IPS-20b (cell line): ENCODE results near the gene PAGR1.
A peak's percentile ranks its signal among the peaks of the same experiment; 100 is the strongest.
"Not testable (repeated sequence)": the region's sequence is repeated elsewhere in the genome, so short reads cannot be mapped to it uniquely, and the experiment has no call there.

Experiments used
- H3K27ac ChIP-seq: one replicate; pipeline ENCODE4 v1.5.1; 2013; ENCODE audit warnings: low read length
- H3K27me3 ChIP-seq: 2 replicates; pipeline ENCODE4 v1.6.1; 2013; ENCODE audit warnings: mild to moderate bottlenecking, low read length, inconsistent platforms; ENCODE audit not compliant: insufficient read depth
- H3K36me3 ChIP-seq: 2 replicates; pipeline ENCODE4 v1.6.1; 2013; ENCODE audit warnings: low read depth, mild to moderate bottlenecking, inconsistent platforms, low read length, moderate library complexity; ENCODE audit not compliant: insufficient read depth
- H3K4me1 ChIP-seq: 2 replicates; pipeline ENCODE4 v1.6.1; 2013; ENCODE audit warnings: mild to moderate bottlenecking, control low read depth, inconsistent platforms, low read length, moderate library complexity; ENCODE audit not compliant: insufficient read depth
- H3K4me3 ChIP-seq: 2 replicates; pipeline ENCODE4 v1.5.1; 2013; ENCODE audit warnings: mild to moderate bottlenecking, low read length, inconsistent platforms
- H3K9ac ChIP-seq: 2 replicates; pipeline ENCODE4 v1.6.1; 2013; ENCODE audit warnings: low read depth, mild to moderate bottlenecking, inconsistent platforms, low read length, moderate library complexity
- H3K9me3 ChIP-seq: 2 replicates; pipeline ENCODE4 v1.6.1; 2013; ENCODE audit warnings: mild to moderate bottlenecking, low read depth, low read length, inconsistent platforms; ENCODE audit not compliant: insufficient read depth

The PAGR1 gene

DNA sequence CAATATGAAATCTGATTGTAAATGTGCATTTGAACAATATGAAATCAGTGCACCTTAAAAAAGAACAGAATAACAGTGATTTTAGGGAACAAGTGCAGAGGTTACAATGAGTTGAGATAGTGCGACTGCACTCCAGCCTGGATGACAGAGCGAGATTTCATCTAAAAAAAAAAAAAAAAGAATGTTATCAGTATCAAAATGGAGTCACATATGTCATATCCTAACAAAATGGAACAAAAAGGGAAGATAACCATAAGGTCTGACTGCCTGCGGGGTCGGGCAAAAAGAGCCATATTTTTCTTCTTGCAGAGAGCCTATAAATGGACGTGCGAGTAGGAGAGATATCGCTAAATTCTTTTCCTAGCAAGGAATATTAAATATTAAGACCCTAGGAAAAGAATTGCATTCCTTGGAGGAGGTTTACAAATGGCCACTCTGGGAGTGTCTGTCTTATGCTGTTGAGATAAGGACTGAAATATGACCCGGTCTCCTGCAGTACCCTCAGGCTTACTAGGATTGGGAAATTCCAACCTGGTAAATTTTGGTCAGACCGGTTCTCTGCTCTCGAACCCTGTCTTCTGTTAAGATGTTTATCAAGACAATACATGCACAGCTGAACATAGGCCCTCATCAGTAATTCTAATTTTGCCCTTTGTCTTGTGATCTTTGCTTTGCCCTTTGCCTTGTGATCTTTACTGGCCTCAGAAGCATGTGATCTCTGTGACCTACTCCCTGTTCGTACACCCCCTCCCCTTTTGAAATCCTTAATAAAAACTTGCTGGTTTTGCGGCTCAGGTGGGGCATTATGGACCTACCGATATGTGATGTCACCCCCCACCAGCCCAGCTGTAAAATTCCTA lies 32.6 kb upstream of the PAGR1 start:
- not testable (repeated sequence) for H3K4me1 ChIP-seq, H3K9me3 ChIP-seq, H3K36me3 ChIP-seq

GRCh38 chr16:29784157-29784556 lies 31.8 kb upstream of the PAGR1 start:
- Histone ChIP-seq H3K4me3 (no peak overlapping the region), H3K4me1 (no peaks in the 10 kb centered on the region), H3K9ac (no peak overlapping the region), H3K36me3 (no peaks in the 10 kb centered on the region), H3K27ac (no peak overlapping the region), H3K9me3 (no peaks in the 10 kb centered on the region), H3K27me3 (peaks cover 32% of the 10 kb centered on the region)

More for the DNA sequence above, 32.6 kb upstream of the PAGR1 start:
- H3K27ac ChIP-seq, H3K9ac ChIP-seq, H3K4me3 ChIP-seq: not testable (repeated sequence)
- peaks cover 40% of the 10 kb centered on the region for H3K27me3 ChIP-seq

DNA sequence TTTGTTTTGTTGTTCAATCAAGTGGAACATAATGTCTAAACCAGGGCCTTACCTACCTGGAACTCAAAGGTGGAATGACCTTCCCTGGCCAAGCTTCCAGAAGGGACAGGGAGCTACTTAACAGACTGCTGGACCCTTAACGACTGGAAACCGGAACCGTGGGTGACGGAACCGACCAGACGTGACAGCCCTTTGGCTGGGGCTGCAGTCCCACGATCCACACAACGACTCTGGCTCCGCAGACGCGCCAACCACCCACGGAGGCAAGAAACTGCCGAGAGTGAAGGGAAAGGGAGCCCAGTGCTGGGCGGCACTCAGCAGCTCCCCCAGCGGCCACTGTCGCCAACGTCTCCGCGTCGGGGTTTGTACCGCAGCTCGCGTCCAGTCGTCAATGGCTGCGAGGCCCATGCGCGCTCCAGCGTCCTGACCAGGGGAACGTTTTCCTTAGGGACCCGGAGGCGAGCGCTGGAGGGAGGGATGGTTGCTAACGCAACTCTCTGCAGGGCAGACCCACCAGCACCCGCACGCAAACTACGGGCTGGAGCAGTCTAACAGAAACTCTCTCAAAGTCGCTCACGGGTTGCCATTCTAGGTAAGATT lies 31.0 kb upstream of the PAGR1 start:
- H3K27ac ChIP-seq, result no peak overlapping the region
- 0 out of 2 replicates have a peak, but pooled peaks cover 1% of the 10 kb centered on the region for H3K4me1 ChIP-seq
- H3K9ac ChIP-seq, result no peak overlapping the region
- H3K4me3 ChIP-seq, result peak overlapping the region; percentile 48; the same call in 1 of the 2 replicates
- peaks cover 25% of the 10 kb centered on the region for H3K27me3 ChIP-seq
- no peaks in the 10 kb centered on the region for H3K9me3 ChIP-seq
- no peaks in the 10 kb centered on the region for H3K36me3 ChIP-seq

DNA sequence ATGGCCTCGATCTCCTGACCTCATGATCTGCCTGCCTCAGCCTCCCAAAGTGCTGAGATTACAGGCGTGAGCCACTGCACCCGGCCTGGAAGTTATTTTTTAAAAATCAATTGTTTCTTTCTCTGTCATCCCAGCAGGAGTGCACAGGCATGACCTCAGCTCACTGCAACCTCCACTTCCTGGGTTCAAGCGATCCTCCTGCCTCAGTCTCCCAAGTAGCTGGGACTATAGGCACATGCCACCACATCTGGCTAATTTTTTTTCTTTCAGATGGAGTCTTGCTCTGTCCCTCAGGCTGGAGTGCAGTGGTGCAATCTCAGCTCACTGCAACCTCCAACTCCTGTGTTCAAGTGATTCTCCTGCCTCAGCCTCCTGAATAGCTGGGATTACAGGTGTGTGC lies 28.8 kb upstream of the PAGR1 start:
- H3K27ac ChIP-seq, result not testable (repeated sequence)

DNA sequence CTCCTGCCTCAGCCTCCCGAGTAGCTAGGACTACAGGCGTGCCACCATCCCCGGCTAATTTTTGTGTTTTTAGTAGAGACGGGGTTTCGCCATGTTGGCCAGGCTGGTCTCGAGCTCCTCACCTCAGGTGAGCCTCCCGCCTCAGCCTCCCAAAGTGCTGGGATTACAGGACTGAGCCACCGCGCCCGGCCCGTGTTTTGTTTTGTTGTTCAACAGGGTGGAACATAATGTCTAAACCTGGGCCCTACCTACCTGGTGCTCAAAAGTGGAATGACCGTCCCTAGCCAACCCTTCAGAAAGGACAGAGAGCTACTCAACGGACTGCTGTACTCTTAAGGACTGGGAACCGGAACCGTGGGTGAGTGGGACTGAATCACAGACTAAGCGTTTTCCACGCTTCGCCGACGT lies 26.2 kb upstream of the PAGR1 start:
- H3K27me3 ChIP-seq, result peaks cover 6% of the 10 kb centered on the region; the same call in 1 of the 2 replicates
- no peaks in the 10 kb centered on the region for H3K9me3 ChIP-seq
- H3K27ac ChIP-seq, result peak overlapping the region; percentile 88
- H3K4me1 ChIP-seq, result peaks cover 11% of the 10 kb centered on the region
- H3K9ac ChIP-seq, result peak overlapping the region; percentile 86; the same call in 1 of the 2 replicates
- peak overlapping the region; percentile 82 for H3K4me3 ChIP-seq
- H3K36me3 ChIP-seq, result peaks cover 13% of the 10 kb centered on the region

More for the DNA sequence above, 28.8 kb upstream of the PAGR1 start:
- not testable (repeated sequence) for H3K9me3 ChIP-seq, H3K9ac ChIP-seq, H3K4me3 ChIP-seq, H3K27me3 ChIP-seq, H3K4me1 ChIP-seq, H3K36me3 ChIP-seq

DNA sequence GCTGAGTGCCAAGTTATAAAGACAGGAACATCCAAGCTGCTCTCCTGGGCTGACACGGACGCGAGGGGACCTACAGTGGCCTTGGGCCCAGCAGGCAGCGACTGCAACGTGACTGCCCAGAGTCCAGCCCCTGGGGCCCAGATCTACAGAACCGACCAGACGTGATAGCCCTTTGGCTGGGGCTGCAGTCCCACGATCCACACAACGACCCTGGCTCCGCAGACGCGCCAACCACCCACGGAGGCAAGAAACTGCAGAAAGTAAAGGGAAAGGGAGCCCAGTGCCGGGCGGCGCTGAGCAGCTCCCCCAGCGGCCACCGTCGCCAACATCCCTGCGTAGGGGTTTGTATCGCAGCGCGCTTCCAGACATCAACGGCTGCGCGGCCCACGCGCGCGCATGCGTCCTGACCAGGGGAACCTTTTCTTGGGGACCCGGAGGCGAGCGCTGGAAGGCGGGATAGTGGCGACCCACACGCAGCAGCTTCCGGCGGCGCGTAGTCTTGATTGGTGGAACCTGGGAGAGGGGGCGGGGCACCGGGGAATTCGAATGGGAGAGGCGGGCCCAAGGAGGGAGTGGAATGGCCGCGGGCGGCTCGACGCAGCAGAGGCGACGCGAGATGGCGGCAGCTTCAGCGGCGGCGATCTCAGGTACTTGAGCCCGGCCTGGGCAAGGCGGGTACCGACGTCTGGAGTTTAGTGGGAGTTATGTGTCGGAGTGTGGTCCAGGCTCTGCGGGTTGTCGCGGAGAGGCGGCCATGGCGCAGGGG lies 25.6 kb upstream of the PAGR1 start, which contains the start of gene KIF22:
TSS of gene KIF22 (plus strand) at position 569 of the 766 bp plus-strand sequence. CDS start at position 578, 9 bp downstream.
- peak within 1 kb of the TSS; percentile 82 for H3K4me3 ChIP-seq

GRCh38 chr16:29790949-29791844 lies 24.8 kb upstream of the PAGR1 start:
- peak overlapping the region; percentile 79 for H3K27ac ChIP-seq
- H3K4me1 ChIP-seq, result peaks cover 11% of the 10 kb centered on the region
- H3K9ac ChIP-seq, result peak overlapping the region; percentile 99

More for the DNA sequence above, 25.6 kb upstream of the PAGR1 start, which contains the start of gene KIF22:
- peak within 1 kb of the TSS; percentile 88 for H3K27ac ChIP-seq
- peak within 1 kb of the TSS; percentile 99 for H3K9ac ChIP-seq
- H3K4me1 ChIP-seq, result peaks cover 11% of the 10 kb centered on the region
- H3K36me3 ChIP-seq, result peaks cover 19% of the 10 kb centered on the region
- peaks cover 4% of the 10 kb centered on the region; the same call in 1 of the 2 replicates for H3K27me3 ChIP-seq
- H3K9me3 ChIP-seq, result no peaks in the 10 kb centered on the region

GRCh38 chr16:29791845-29792807 lies 23.8 kb upstream of the PAGR1 start:
- Histone ChIP-seq H3K4me1 (peaks cover 11% of the 10 kb centered on the region), H3K36me3 (peaks cover 34% of the 10 kb centered on the region), H3K27me3 (no peaks in the 10 kb centered on the region), H3K27ac (no peak overlapping the region), H3K9ac (peak overlapping the region; percentile 99), H3K4me3 (peak overlapping the region; percentile 82), H3K9me3 (no peaks in the 10 kb centered on the region)

More at GRCh38 chr16:29790949-29791844, 24.8 kb upstream of the PAGR1 start:
- H3K4me3 ChIP-seq, result peak overlapping the region; percentile 82
- H3K27me3 ChIP-seq, result no peaks in the 10 kb centered on the region
- peaks cover 25% of the 10 kb centered on the region for H3K36me3 ChIP-seq
- H3K9me3 ChIP-seq, result no peaks in the 10 kb centered on the region

DNA sequence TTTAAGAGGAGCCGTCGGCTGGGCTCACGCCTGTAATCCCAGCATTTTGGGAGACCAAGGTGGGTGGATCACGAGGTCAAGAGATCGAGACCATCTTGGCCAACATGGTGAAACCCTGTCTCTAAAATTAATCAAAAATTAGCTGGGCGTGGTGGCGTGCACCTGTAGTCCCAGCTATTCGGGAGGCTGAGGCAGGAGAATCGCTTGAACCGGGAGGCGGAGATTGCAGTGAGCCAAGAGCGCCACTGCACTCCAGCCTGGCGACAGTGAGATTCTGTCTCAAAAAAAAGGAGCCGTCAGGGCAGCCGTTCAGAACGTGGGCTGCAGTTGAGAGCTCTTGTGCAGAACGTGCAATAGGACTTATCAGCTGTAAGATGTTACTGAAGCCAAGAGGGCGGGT lies 22.8 kb upstream of the PAGR1 start:
- not testable (repeated sequence) for H3K9ac ChIP-seq, H3K9me3 ChIP-seq
- peaks cover 45% of the 10 kb centered on the region for H3K36me3 ChIP-seq

DNA sequence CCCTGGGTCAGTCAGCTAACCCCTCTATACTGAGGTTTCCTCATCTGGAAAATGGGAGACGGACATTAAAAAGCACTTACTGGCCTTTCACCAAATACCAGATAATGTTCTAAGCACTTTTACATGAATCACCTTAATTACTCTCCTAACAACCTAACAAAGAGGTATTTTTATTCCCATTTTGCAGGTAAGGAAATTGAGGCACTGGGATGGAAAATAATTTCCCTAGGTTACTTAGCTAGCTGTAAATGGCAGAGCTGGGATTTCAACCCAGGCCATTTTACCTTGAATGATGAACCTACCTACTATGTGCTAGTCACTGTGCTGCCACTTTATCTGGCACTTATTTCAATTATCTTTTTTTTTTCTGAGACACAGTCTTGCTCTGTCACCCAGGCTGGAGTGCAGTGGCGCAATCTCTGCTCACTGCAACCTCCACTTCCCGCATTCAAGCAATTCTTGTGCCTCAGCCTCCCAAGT lies 21.7 kb upstream of the PAGR1 start:
- Histone ChIP-seq H3K9ac (no peak overlapping the region), H3K36me3 (peaks cover 56% of the 10 kb centered on the region), H3K9me3 (no peaks in the 10 kb centered on the region), H3K4me3 (no peak overlapping the region), H3K27me3 (no peaks in the 10 kb centered on the region), H3K27ac (no peak overlapping the region), H3K4me1 (peaks cover 11% of the 10 kb centered on the region)

More for the DNA sequence above, 22.8 kb upstream of the PAGR1 start:
- peaks cover 11% of the 10 kb centered on the region for H3K4me1 ChIP-seq
- not testable (repeated sequence) for H3K27ac ChIP-seq, H3K27me3 ChIP-seq, H3K4me3 ChIP-seq
